Right lobe of liver (tissue), 6 donors: ENCODE data around the gene STOML3. TPM values are rescaled to one million over a fixed set of nuclear protein-coding genes. Genes with fewer than 3 reads are reported as not detected.

ENCODE experiments used
- ATAC-seq, 4 donors: fragments of 200-7000 bp; cut with Tn5 transposase; one replicate each; pipeline ENCODE4 v1.9.1; 2020; ENCODE audit warnings: mild to moderate bottlenecking in 4 of 4, moderate library complexity in 4 of 4
- DNase-seq, 3 donors: peaks; one replicate each; pipeline ENCODE4 v3.0.0-alpha.2; 2020
- H3K27ac ChIP-seq, 3 donors: fragments of 200-600 bp; one replicate each; pipeline ENCODE4 v1.8.0; 2022
- H3K27me3 ChIP-seq, 2 donors: fragments of 200-600 bp; one replicate each; pipeline ENCODE4 v1.8.0; 2022
- H3K36me3 ChIP-seq, 4 donors: fragments of 200-600 bp; sonication (generic) in 1 of 4; one replicate each; pipeline versions ENCODE4 v1.5.1 to v1.8.0; 2017 to 2022; ENCODE audit warnings: control low read depth in 1 of 4
- H3K4me1 ChIP-seq, 4 donors: fragments of 200-600 bp; sonication (generic) in 1 of 4; one replicate each; pipeline versions ENCODE4 v1.5.1 to v1.8.0; 2017 to 2022; ENCODE audit warnings: control low read depth in 1 of 4
- H3K4me3 ChIP-seq, 3 donors: fragments of 200-600 bp; one replicate each; pipeline ENCODE4 v1.8.0; 2022
- H3K9me3 ChIP-seq, 4 donors: fragments of 200-600 bp; sonication (generic) in 1 of 4; one replicate each; pipeline versions ENCODE4 v1.5.1 to v1.8.0; 2017 to 2022; ENCODE audit warnings: control low read depth in 1 of 4
- CTCF ChIP-seq, 4 donors: fragments of 200-600 bp in 3 of 4; fragments of 450-650 bp in 1 of 4; IDR thresholded peaks; one replicate each; pipeline versions ENCODE4 v1.5.1 to v1.8.0; 2016 to 2022; ENCODE audit warnings: antibody characterized with exemption in 4 of 4, mild to moderate bottlenecking in 2 of 4
- POLR2A ChIP-seq: fragments of 450-650 bp; IDR thresholded peaks from one replicate; pipeline ENCODE4 v1.6.1; 2017; ENCODE audit warnings: antibody characterized with exemption, mild to moderate bottlenecking
- WGBS: methylation state at CpG from one replicate; pipeline ENCODE4 v1.1.6; 2018; ENCODE audit warnings: low coverage, low lambda C conversion rate; ENCODE audit not compliant: insufficient coverage; ENCODE audit errors: missing lambda C conversion rate; 5-methylcytosine and 5-hydroxymethylcytosine counted together
- intact Hi-C, 2 donors: fragments of 100-400 bp; cut with DNase I; formaldehyde crosslinking; loops; one replicate each; pipeline versions ENCODE4 v1.11.2 to v1.14.1; 2022
- total RNA-seq, 6 experiments: library from RNA; depleted of rRNA in 2 of 6; stranded (reverse); fragments of >200 nt in 2 of 6; fragmentation: NEBNext Ultra II Directional in 3 of 6; extraction: Animal tissue kit (Norgen Biotek cat#: 25700) in 3 of 6; gene quantifications; one replicate each; pipeline versions ENCODE4 v1.1.0 to v1.2.4, GENCODE V29; 2016 to 2023
- donor health status: DM: no; HTN: yes; CAD: no.
- donor health status: DM: no; HTN: no; CAD: no.
- donor health status: DM: no; HTN: no; CAD: no.
- donor health status: DM: no; HTN: yes; CAD: no.
- donor health status: DM: no; HTN: yes; CAD: no.

Gene STOML3
- total RNA-seq, 6 experiments from 2014 or later, result not detected

- DNase-seq (peak; percentile 89 to 92 (median 89)), ATAC-seq (peak; percentile 91 to 95 (median 94))
- no peaks in the 10 kb centered on the region for H3K27me3 ChIP-seq
- intact Hi-C loops, result no loop called here
- WGBS, result 0% methylated on average over 24 of the region's 41 CpGs
- H3K36me3 ChIP-seq, result no peaks in the 10 kb centered on the region
- no peaks in the 10 kb centered on the region for H3K9me3 ChIP-seq
- H3K27ac ChIP-seq, result peak within 1 kb of the TSS; percentile 68 to 91 (median 82)
- peaks cover 0 to 41% (median 8%) of the 10 kb centered on the region in 4 donors for H3K4me1 ChIP-seq
- TF ChIP-seq POLR2A, result peak; percentile 47
- TF ChIP-seq CTCF (IDR thresholded peaks at IDR 0.05), result peak in 1 of 4 donors; percentile 6
- H3K4me3 ChIP-seq, result peak within 1 kb of the TSS; percentile 74 to 96 (median 85)
Observed at GRCh38 chr13:39037880-39038568, 47.4 kb upstream of the STOML3 start, which contains the start of the genes NHLRC3 and PROSER1. TSS of gene NHLRC3 (plus strand) at chr13:39038456. CDS start at chr13:39038640, 184 bp downstream. TSS of gene PROSER1 (minus strand) at chr13:39038089. CDS start at chr13:39037242, 847 bp downstream.

DNA sequence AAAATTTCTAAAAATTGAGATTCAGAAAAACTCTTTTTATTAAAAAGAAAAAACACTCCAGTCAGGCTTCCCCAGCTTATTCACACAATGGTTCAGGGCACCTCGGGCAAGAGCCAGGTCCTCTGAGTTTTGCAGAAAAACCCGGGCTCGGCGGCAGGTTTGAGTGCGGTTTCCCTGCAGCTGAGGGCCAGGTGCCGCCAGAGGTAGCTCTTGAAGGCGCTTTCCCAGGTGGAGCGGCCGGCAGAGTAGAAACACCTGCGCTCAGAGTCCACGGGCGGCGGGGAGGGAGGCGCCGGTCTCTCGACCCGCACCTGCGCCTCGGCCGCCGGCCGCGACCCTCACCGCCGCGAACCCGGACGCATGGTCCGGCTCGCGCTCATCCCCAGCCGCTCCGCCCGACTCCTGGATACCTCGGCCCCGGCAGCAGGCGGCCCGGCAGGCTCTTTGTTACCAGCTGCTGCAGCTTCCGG lies 46.8 kb upstream of the STOML3 start:
- Histone ChIP-seq H3K27me3 (no peaks in the 10 kb centered on the region), H3K4me1 (peaks cover 0 to 41% (median 8%) of the 10 kb centered on the region in 4 donors), H3K9me3 (no peaks in the 10 kb centered on the region), H3K36me3 (no peaks in the 10 kb centered on the region), H3K27ac (peak overlapping the region; percentile 68 to 91 (median 82)), H3K4me3 (peak overlapping the region; percentile 74 to 96 (median 85))
- no peak for DNase-seq
- TF ChIP-seq POLR2A, result no peak
- TF ChIP-seq CTCF (IDR thresholded peaks at IDR 0.05), result no peak
- WGBS, result 0% methylated on average over 2 of the region's 39 CpGs
- peak; percentile 16 to 76 (median 48) for ATAC-seq
- intact Hi-C loops, result no loop called here

DNA sequence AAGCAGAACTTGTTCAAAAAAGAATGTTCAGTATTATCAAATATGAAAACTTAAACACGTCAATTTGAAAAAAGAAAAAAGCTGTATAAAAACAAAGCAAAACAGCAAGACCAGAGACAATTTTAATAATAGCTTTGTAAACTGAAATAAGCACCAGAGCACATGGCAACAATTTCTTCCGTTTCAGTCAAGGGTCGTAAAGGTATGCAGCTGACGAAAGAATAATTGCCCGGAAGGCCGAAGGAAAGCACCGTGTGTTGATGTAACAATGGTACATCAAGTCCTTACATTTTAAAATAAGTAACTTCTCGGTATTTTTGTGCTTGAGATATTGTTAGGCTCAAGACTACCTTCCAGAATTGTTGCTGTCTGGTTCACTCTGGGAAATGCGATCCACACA lies 45.6 kb upstream of the STOML3 start:
- Histone ChIP-seq H3K9me3 (no peaks in the 10 kb centered on the region), H3K4me3 (peak overlapping the region; percentile 74 to 96 (median 85)), H3K27ac (no peak overlapping the region), H3K36me3 (no peaks in the 10 kb centered on the region), H3K4me1 (peaks cover 0 to 41% (median 8%) of the 10 kb centered on the region in 4 donors), H3K27me3 (no peaks in the 10 kb centered on the region)
- ATAC-seq, result no peak
- DNase-seq, result no peak
- WGBS, result 4% methylated on average over 9 of the region's 9 CpGs
- intact Hi-C loops, result no loop called here
- TF ChIP-seq CTCF (IDR thresholded peaks at IDR 0.05), result no peak
- TF ChIP-seq POLR2A, result no peak

DNA sequence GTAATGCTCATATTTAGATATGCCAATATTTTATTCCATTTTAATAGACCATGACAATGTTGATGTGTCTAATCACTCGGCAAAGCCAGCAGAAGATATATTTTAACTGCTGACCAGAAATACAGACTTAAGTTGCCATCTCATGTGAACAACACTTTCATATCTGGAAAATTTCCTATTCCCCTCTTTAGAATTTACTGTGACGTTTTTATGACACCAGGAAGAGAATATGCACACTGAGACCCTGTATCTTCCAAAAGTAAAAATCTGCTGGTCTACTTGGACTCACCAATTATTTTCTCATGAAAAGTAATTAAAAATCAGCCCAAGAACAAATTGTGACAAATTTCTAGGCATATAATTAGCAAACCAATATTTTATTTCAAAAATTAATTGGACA lies 45.2 kb upstream of the STOML3 start:
- H3K4me3 ChIP-seq, result peak overlapping the region in 2 of 3 donors; percentile 74 to 85
- no peak overlapping the region for H3K27ac ChIP-seq
- TF ChIP-seq POLR2A, result no peak
- no peak for TF ChIP-seq CTCF (IDR thresholded peaks at IDR 0.05)
- intact Hi-C loops, result no loop called here
- H3K9me3 ChIP-seq, result no peaks in the 10 kb centered on the region
- H3K36me3 ChIP-seq, result no peaks in the 10 kb centered on the region
- ATAC-seq (no peak), DNase-seq (no peak)
- H3K4me1 ChIP-seq, result peaks cover 0 to 40% (median 8%) of the 10 kb centered on the region in 4 donors
- H3K27me3 ChIP-seq, result no peaks in the 10 kb centered on the region
- 25% methylated on average over 2 of the region's 2 CpGs for WGBS
